HCT116 (cell line): ENCODE results near the gene P4HA1. TPM values are rescaled to one million over a fixed set of nuclear protein-coding genes. Genes with fewer than 3 reads are reported as not detected.

Source experiments
- ATAC-seq: fragments of 200-7000 bp; cut with Tn5 transposase; 2 replicates; pipeline ENCODE4 v1.9.1; 2020; ENCODE audit warnings: mild to moderate bottlenecking, moderate library complexity
- BruUV-seq: library from RNA; stranded (reverse); fragments of 400-500 nt; replicated peaks from 2 replicates; lab custom pipeline; 2021; lab: Mats Ljungman, UMichigan
- CTCF ChIA-PET: fragments of 300-600 bp; sonication (Branson Sonifier 250); formaldehyde crosslinking; loops from one replicate; lab custom pipeline; 2021; ENCODE audit warnings: antibody characterized with exemption; lab: Charles Lee
- POLR2A ChIA-PET: fragments of 300-600, 350-600 bp; sonication (Branson Sonifier 250); formaldehyde crosslinking; loops from one replicate; lab custom pipeline; 2021; ENCODE audit warnings: antibody characterized with exemption; lab: Charles Lee
- RAD21 ChIA-PET, 2 experiments: fragments of 300-600 bp; sonication (Branson Sonifier 250); formaldehyde crosslinking; loops; one replicate each; lab custom pipeline; 2023; ENCODE audit warnings: low total read pairs in 2 of 2; ENCODE audit not compliant: uncharacterized antibody in 2 of 2, unreplicated experiment in 2 of 2, low non-redundant PET in 1 of 2; lab: Charles Lee
- DNase-seq: peaks from one replicate; pipeline ENCODE4 v3.0.0-alpha.2; 2010; ENCODE audit warnings: low read depth, low spot score
- H2AFZ ChIP-seq: fragments of 200-600 bp; shearing (Covaris generic), sonication (generic); 2 replicates; pipeline ENCODE4 v1.6.1; 2017; ENCODE audit warnings: low read depth, mixed run types, mixed read lengths, antibody characterized with exemption, low read length; ENCODE audit not compliant: poor library complexity, severe bottlenecking
- H3K27ac ChIP-seq: 2 replicates; pipeline ENCODE4 v1.5.1; 2012; ENCODE audit warnings: low read depth, low read length
- H3K27me3 ChIP-seq: fragments of 200-600 bp; sonication (generic); 2 replicates; pipeline ENCODE4 v1.6.1; 2016; ENCODE audit warnings: mixed run types, low read length, mixed read lengths; ENCODE audit not compliant: insufficient read depth
- H3K36me3 ChIP-seq, 2 experiments: fragments of 200-500 bp in 1 of 2; fragments of 200-600 bp in 1 of 2; sonication (Bioruptor generic) in 1 of 2; sonication (generic) in 1 of 2; 2 replicates each; pipeline versions ENCODE4 v1.5.1 to v1.6.1; 2014 to 2016; ENCODE audit warnings: low read length in 2 of 2, inconsistent platforms in 1 of 2, mixed read lengths in 1 of 2, mixed run types in 1 of 2; ENCODE audit not compliant: insufficient read depth in 2 of 2, control insufficient read depth in 1 of 2
- H3K4me1 ChIP-seq, 2 experiments: fragments of 200-600 bp in 1 of 2; sonication (generic) in 1 of 2; 2 replicates each; pipeline versions ENCODE4 v1.5.1 to v1.6.1; 2012 to 2017; ENCODE audit warnings: low read length in 2 of 2, inconsistent platforms in 1 of 2, mild to moderate bottlenecking in 1 of 2, mixed read lengths in 1 of 2, mixed run types in 1 of 2, moderate library complexity in 1 of 2; ENCODE audit not compliant: insufficient read depth in 2 of 2, control insufficient read depth in 1 of 2
- H3K4me2 ChIP-seq: fragments of 200-600 bp; sonication (generic); 2 replicates; pipeline ENCODE4 v1.6.1; 2017; ENCODE audit warnings: mixed run types, low read length, mixed read lengths
- H3K4me3 ChIP-seq, 2 experiments: fragments of 200-600 bp in 1 of 2; sonication (generic) in 1 of 2; replicated peaks in 1 of 2; 2 replicates each; pipeline ENCODE4 v1.5.1; 2011 to 2016; ENCODE audit warnings: low read length in 2 of 2, control low read depth in 1 of 2, low read depth in 1 of 2, mild to moderate bottlenecking in 1 of 2, mixed read lengths in 1 of 2, mixed run types in 1 of 2
- H3K79me2 ChIP-seq: fragments of 200-600 bp; sonication (generic); 2 replicates; pipeline ENCODE4 v1.6.1; 2017; ENCODE audit warnings: mild to moderate bottlenecking, mixed run types, low read length, moderate library complexity, mixed read lengths; ENCODE audit not compliant: insufficient read depth
- H3K9ac ChIP-seq: fragments of 200-600 bp; sonication (generic); 2 replicates; pipeline ENCODE4 v1.6.1; 2016; ENCODE audit warnings: low read length, mixed read lengths
- H3K9me2 ChIP-seq: fragments of 200-600 bp; sonication (generic), shearing (Covaris generic); 2 replicates; pipeline ENCODE4 v1.6.1; 2017; ENCODE audit warnings: mixed run types, mild to moderate bottlenecking, moderate library complexity; ENCODE audit not compliant: insufficient read depth
- H3K9me3 ChIP-seq, 2 experiments: fragments of 200-500 bp in 1 of 2; fragments of 200-600 bp in 1 of 2; sonication (Bioruptor generic) in 1 of 2; sonication (generic) in 1 of 2; 2 replicates each; pipeline ENCODE4 v1.6.1; 2014 to 2017; ENCODE audit warnings: low read length in 2 of 2, mixed read lengths in 2 of 2, inconsistent platforms in 1 of 2, low read depth in 1 of 2, mild to moderate bottlenecking in 1 of 2, mixed run types in 1 of 2, moderate library complexity in 1 of 2; ENCODE audit not compliant: control insufficient read depth in 1 of 2, insufficient read depth in 1 of 2
- H4K20me1 ChIP-seq: fragments of 200-600 bp; sonication (generic), shearing (Covaris generic); 2 replicates; pipeline ENCODE4 v1.6.1; 2017; ENCODE audit warnings: mixed run types, mild to moderate bottlenecking, moderate library complexity; ENCODE audit not compliant: insufficient read depth
- CBX3 ChIP-seq: IDR thresholded peaks from 2 replicates; pipeline ENCODE4 v1.6.1; 2012; ENCODE audit warnings: low read depth
- ELF1 ChIP-seq: IDR thresholded peaks from 2 replicates; pipeline ENCODE4 v1.6.1; 2012; ENCODE audit warnings: low read depth, borderline replicate concordance
- MAX ChIP-seq: IDR thresholded peaks from 2 replicates; pipeline ENCODE4 v1.6.1; 2012
- POLR2A ChIP-seq: IDR thresholded peaks from 2 replicates; pipeline ENCODE4 v1.7.0; 2011; ENCODE audit warnings: borderline replicate concordance; ENCODE audit not compliant: insufficient read depth, insufficient read length; ENCODE audit errors: extremely low read depth
- POLR2AphosphoS5 ChIP-seq: IDR thresholded peaks from 2 replicates; pipeline ENCODE4 v1.6.1; 2011; ENCODE audit warnings: mild to moderate bottlenecking, low read depth, low read length, moderate library complexity
- SIN3A ChIP-seq: IDR thresholded peaks from 2 replicates; pipeline ENCODE4 v1.6.1; 2012; ENCODE audit warnings: low read depth
- SP1 ChIP-seq: IDR thresholded peaks from 2 replicates; pipeline ENCODE4 v1.6.1; 2012; ENCODE audit warnings: low read depth
- YY1 ChIP-seq: IDR thresholded peaks from 2 replicates; pipeline ENCODE4 v1.6.1; 2011; ENCODE audit warnings: low read length, low read depth, moderate library complexity, mild to moderate bottlenecking; ENCODE audit not compliant: insufficient replicate concordance; ENCODE audit errors: extremely low read depth
- intact Hi-C: fragments of 100-400 bp; cut with micrococcal nuclease; formaldehyde crosslinking; loops from 2 replicates; pipeline ENCODE4 v1.10.0; 2022
- total RNA-seq: library from RNA; stranded (reverse); gene quantifications from one replicate; pipeline ENCODE4 v1.2.1, GENCODE V29; 2021; ENCODE audit not compliant: unreplicated experiment
- TF ChIP-seq, protein P1 (sequence below): IDR thresholded peaks from 2 replicates; pipeline ENCODE4 v1.6.1; 2012; ENCODE audit warnings: low read depth

P4HA1 gene
- total RNA-seq, 1 experiment from 2014 or later, result 49.7 TPM

DNA sequence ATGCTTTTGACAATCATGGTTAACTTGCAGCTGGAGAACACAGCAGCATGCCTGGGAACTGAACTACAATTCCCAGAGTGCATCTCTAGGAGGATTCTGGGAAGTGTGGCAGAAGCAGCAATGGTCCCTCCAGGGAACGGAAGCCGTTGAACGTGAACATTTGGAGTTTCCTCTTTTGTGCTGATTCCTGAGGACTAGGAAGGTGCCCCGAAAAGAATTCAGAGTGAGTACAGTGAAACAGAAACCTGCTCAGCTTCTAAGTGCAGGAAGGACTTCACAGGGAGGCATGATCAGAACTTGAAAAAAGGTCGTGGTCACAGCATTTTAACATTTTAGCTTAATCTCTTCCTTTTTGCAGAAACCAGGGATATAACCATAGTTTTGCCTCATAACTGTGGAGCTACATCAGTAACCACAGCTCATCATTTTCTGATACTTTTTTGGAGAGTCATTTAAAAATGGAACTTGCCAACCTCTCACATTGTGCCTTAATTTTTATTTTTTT, 13.7 kb upstream of the P4HA1 start, which contains the start of gene NUDT13:
NUDT13 (plus strand) TSS at position 111 of the 505 bp plus-strand sequence. CDS start 3,911 bp downstream, outside the sequence.
- ChIA-PET RAD21 (no interaction called here), POLR2A (interaction anchor here (1.6 to 2.8 kb wide), 2 partner anchors 14 to 790 kb away, joined by 4 to 27 read pairs; partner anchors contain the start of gene P4HA1)
- H2AFZ ChIP-seq, result no peak within 1 kb of the TSS
- H3K27me3 ChIP-seq, result no peaks in the 10 kb centered on the region
- intact Hi-C loops, result no loop called here
- peaks cover 0 to 3% of the 10 kb centered on the region in 2 experiments; a peak in 1 of 4 replicates for H3K36me3 ChIP-seq
- peaks cover 0 to 4% of the 10 kb centered on the region in 2 experiments; a peak in 1 of 4 replicates for H3K9me3 ChIP-seq
- peak within 1 kb of the TSS; percentile 66 for H3K4me2 ChIP-seq
- peaks cover 7 to 18% of the 10 kb centered on the region in 2 experiments for H3K4me1 ChIP-seq
- ATAC-seq, result peak; percentile 80
- peak within 1 kb of the TSS; percentile 71 for H3K9ac ChIP-seq
- peak; percentile 35; the same call in 1 of the 2 replicates for TF ChIP-seq CBX3
- peak; percentile 25 for TF ChIP-seq POLR2A
- TF ChIP-seq, protein P1, sequence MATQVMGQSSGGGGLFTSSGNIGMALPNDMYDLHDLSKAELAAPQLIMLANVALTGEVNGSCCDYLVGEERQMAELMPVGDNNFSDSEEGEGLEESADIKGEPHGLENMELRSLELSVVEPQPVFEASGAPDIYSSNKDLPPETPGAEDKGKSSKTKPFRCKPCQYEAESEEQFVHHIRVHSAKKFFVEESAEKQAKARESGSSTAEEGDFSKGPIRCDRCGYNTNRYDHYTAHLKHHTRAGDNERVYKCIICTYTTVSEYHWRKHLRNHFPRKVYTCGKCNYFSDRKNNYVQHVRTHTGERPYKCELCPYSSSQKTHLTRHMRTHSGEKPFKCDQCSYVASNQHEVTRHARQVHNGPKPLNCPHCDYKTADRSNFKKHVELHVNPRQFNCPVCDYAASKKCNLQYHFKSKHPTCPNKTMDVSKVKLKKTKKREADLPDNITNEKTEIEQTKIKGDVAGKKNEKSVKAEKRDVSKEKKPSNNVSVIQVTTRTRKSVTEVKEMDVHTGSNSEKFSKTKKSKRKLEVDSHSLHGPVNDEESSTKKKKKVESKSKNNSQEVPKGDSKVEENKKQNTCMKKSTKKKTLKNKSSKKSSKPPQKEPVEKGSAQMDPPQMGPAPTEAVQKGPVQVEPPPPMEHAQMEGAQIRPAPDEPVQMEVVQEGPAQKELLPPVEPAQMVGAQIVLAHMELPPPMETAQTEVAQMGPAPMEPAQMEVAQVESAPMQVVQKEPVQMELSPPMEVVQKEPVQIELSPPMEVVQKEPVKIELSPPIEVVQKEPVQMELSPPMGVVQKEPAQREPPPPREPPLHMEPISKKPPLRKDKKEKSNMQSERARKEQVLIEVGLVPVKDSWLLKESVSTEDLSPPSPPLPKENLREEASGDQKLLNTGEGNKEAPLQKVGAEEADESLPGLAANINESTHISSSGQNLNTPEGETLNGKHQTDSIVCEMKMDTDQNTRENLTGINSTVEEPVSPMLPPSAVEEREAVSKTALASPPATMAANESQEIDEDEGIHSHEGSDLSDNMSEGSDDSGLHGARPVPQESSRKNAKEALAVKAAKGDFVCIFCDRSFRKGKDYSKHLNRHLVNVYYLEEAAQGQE, result no peak
- TF ChIP-seq YY1, result peak; percentile 87
- no peak for TF ChIP-seq SIN3A
- TF ChIP-seq SP1, result peak; percentile 29; the same call in 1 of the 2 replicates
- peak; percentile 17; the same call in 1 of the 2 replicates for TF ChIP-seq MAX
- TF ChIP-seq POLR2AphosphoS5, result peak; percentile 42; the same call in 1 of the 2 replicates
- peak; percentile 95 for TF ChIP-seq ELF1
- TF ChIP-seq, all 23 proteins: peak for 7
- Histone ChIP-seq H3K79me2 (no peaks in the 10 kb centered on the region), H3K27ac (peak within 1 kb of the TSS; percentile 62), H3K4me3 (peak within 1 kb of the TSS; percentile 53 to 57), H3K9me2 (no peaks in the 10 kb centered on the region), H4K20me1 (no peaks in the 10 kb centered on the region)
- DNase-seq, result peak; percentile 42
- CTCF ChIA-PET, result interaction anchor here (1.5 kb wide), 1 partner anchor 14 kb away, joined by 4 read pairs; the partner anchor contains the start of gene P4HA1
- BruUV-seq, result TSS peak; percentile 88
